HEK293 (cell line): ENCODE results near the gene MIF4GD.

Experiments
- GLIS1 ChIP-seq: fragments of 450-650 bp; formaldehyde crosslinking; IDR thresholded peaks from 2 replicates; pipeline ENCODE4 v1.5.1; 2016; ENCODE audit warnings: missing biosample characterization, missing genetic modification characterization
- KLF1 ChIP-seq: fragments of 450-650 bp; formaldehyde crosslinking; IDR thresholded peaks from 2 replicates; pipeline ENCODE4 v1.5.1; 2016; ENCODE audit warnings: missing biosample characterization, missing genetic modification characterization
- KLF16 ChIP-seq: fragments of 450-650 bp; formaldehyde crosslinking; IDR thresholded peaks from 2 replicates; pipeline ENCODE4 v1.5.1; 2017; ENCODE audit warnings: missing biosample characterization, missing genetic modification characterization
- MEIS1 ChIP-seq: sonication (generic); formaldehyde crosslinking; IDR thresholded peaks from 2 replicates; pipeline ENCODE4 v1.8.1; 2022; ENCODE audit warnings: missing genetic modification reagents, mild to moderate bottlenecking, borderline replicate concordance
- SP2 ChIP-seq: fragments of 450-650 bp; formaldehyde crosslinking; IDR thresholded peaks from 2 replicates; pipeline ENCODE4 v1.5.1; 2016; ENCODE audit warnings: missing biosample characterization, missing genetic modification characterization
- SP7 ChIP-seq: fragments of 450-650 bp; formaldehyde crosslinking; IDR thresholded peaks from 2 replicates; pipeline ENCODE4 v1.5.1; 2016; ENCODE audit warnings: missing biosample characterization, missing genetic modification characterization
- YY1 ChIP-seq: fragments of 450-650 bp; formaldehyde crosslinking; IDR thresholded peaks from 2 replicates; pipeline ENCODE4 v1.5.1; 2018; ENCODE audit warnings: missing biosample characterization, missing genetic modification characterization
- ZBTB21 ChIP-seq: fragments of 450-650 bp; formaldehyde crosslinking; IDR thresholded peaks from 2 replicates; pipeline ENCODE4 v1.5.1; 2017; ENCODE audit warnings: missing biosample characterization, missing genetic modification characterization
- ZNF121 ChIP-seq: fragments of 450-650 bp; formaldehyde crosslinking; IDR thresholded peaks from 2 replicates; pipeline ENCODE4 v1.5.1; 2016; ENCODE audit warnings: missing biosample characterization, missing genetic modification characterization
- ZNF169 ChIP-seq: fragments of 450-650 bp; formaldehyde crosslinking; IDR thresholded peaks from 2 replicates; pipeline ENCODE4 v1.5.1; 2016; ENCODE audit warnings: missing biosample characterization, missing genetic modification characterization
- ZNF350 ChIP-seq: fragments of 450-650 bp; formaldehyde crosslinking; IDR thresholded peaks from 2 replicates; pipeline ENCODE4 v1.5.0; 2017; ENCODE audit warnings: missing biosample characterization, mild to moderate bottlenecking, missing genetic modification characterization
- ZNF391 ChIP-seq: fragments of 450-650 bp; formaldehyde crosslinking; IDR thresholded peaks from 2 replicates; pipeline ENCODE4 v1.5.1; 2016; ENCODE audit warnings: low read depth, missing biosample characterization, missing genetic modification characterization, borderline replicate concordance
- ZNF514 ChIP-seq: fragments of 450-650 bp; formaldehyde crosslinking; IDR thresholded peaks from 2 replicates; pipeline ENCODE4 v1.5.1; 2016; ENCODE audit warnings: missing biosample characterization, missing genetic modification characterization
- ZNF529 ChIP-seq: fragments of 450-650 bp; formaldehyde crosslinking; IDR thresholded peaks from 2 replicates; pipeline ENCODE4 v1.5.1; 2017; ENCODE audit warnings: missing genetic modification characterization, missing biosample characterization; ENCODE audit not compliant: insufficient replicate concordance
- ZNF558 ChIP-seq: fragments of 450-650 bp; formaldehyde crosslinking; IDR thresholded peaks from 2 replicates; pipeline ENCODE4 v1.5.1; 2016; ENCODE audit warnings: missing biosample characterization, missing genetic modification characterization
- ZNF629 ChIP-seq: fragments of 450-650 bp; formaldehyde crosslinking; IDR thresholded peaks from 2 replicates; pipeline ENCODE4 v1.5.1; 2017; ENCODE audit warnings: missing biosample characterization, missing genetic modification characterization
- ZNF777 ChIP-seq: fragments of 450-650 bp; formaldehyde crosslinking; IDR thresholded peaks from 2 replicates; pipeline ENCODE4 v1.5.1; 2017; ENCODE audit warnings: missing biosample characterization, missing genetic modification characterization, borderline replicate concordance
- ZNF830 ChIP-seq: fragments of 450-650 bp; IDR thresholded peaks from 2 replicates; pipeline ENCODE4 v1.5.0; 2018; ENCODE audit warnings: missing biosample characterization, missing genetic modification characterization, low read depth, mild to moderate bottlenecking, moderate library complexity
- ZSCAN23 ChIP-seq: fragments of 450-650 bp; formaldehyde crosslinking; IDR thresholded peaks from 2 replicates; pipeline ENCODE4 v1.5.1; 2016; ENCODE audit warnings: missing biosample characterization, missing genetic modification characterization
- ZSCAN30 ChIP-seq: fragments of 450-650 bp; IDR thresholded peaks from 2 replicates; pipeline ENCODE4 v1.5.1; 2018; ENCODE audit warnings: missing biosample characterization, mild to moderate bottlenecking, missing genetic modification characterization, moderate library complexity
- TF ChIP-seq, protein P1 (sequence below): fragments of 450-650 bp; formaldehyde crosslinking; conservative IDR thresholded peaks from 2 replicates; pipeline ENCODE4 v1.5.1; 2016; ENCODE audit warnings: low read depth, missing biosample characterization, missing genetic modification characterization
- TF ChIP-seq, protein P2 (sequence below): fragments of 450-650 bp; IDR thresholded peaks from 2 replicates; pipeline ENCODE4 v1.5.1; 2018; ENCODE audit warnings: missing biosample characterization, missing genetic modification characterization
- TF ChIP-seq, protein P3 (sequence below): fragments of 450-650 bp; formaldehyde crosslinking; IDR thresholded peaks from 2 replicates; pipeline ENCODE4 v1.5.1; 2016; ENCODE audit warnings: missing biosample characterization, missing genetic modification characterization
- TF ChIP-seq, protein P4 (sequence below): fragments of 450-650 bp; formaldehyde crosslinking; IDR thresholded peaks from 2 replicates; pipeline ENCODE4 v1.5.1; 2017; ENCODE audit warnings: missing biosample characterization, mild to moderate bottlenecking, missing genetic modification characterization, moderate library complexity
- TF ChIP-seq, protein P5 (sequence below): fragments of 450-650 bp; formaldehyde crosslinking; IDR thresholded peaks from 2 replicates; pipeline ENCODE4 v1.5.1; 2016; ENCODE audit warnings: missing biosample characterization, missing genetic modification characterization
- TF ChIP-seq, protein P6 (sequence below): fragments of 450-650 bp; formaldehyde crosslinking; IDR thresholded peaks from 2 replicates; pipeline ENCODE4 v1.5.1; 2016; ENCODE audit warnings: missing biosample characterization, missing genetic modification characterization

MIF4GD gene

DNA sequence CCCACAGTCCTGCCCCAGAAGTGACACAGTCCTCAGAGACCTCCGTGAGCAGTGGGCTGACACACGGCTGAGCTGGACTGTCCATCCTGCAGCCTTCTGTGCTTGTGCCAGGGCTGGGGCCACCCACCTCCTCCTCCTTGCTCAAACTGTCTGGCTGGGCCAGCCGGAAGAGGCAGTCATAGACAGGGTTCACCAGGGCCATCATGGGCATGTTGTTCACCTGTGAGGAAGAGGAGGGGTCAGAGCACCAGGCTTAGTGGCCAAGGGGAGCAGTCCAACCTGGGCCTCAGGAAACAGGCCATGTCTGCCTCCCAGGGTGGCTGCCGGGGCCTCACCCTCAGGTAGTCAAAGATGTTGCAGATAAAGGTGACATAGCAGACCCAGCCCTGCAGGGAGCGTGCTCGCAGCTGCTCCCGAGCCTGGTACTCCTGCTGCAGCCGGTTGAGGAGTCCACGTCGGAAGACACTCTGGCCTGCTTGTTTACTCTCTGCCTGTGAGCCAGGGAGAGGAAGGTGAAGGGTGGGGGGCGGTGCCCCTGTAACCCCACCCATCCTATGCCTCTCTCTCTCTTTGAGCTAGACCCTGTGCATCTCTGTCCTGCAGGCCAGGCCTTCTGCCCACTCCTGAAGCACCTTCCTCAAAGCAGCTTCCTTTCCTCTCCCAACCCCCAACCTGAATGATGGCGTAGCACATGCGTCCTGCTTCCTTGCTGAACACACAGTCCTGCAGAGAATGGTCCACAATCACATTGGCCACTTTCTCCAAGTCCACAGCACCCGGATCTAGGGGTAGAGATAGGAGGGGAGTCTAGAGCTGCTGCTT is 3.4 kb downstream of the MIF4GD start (continued):
- TF ChIP-seq, protein P1, sequence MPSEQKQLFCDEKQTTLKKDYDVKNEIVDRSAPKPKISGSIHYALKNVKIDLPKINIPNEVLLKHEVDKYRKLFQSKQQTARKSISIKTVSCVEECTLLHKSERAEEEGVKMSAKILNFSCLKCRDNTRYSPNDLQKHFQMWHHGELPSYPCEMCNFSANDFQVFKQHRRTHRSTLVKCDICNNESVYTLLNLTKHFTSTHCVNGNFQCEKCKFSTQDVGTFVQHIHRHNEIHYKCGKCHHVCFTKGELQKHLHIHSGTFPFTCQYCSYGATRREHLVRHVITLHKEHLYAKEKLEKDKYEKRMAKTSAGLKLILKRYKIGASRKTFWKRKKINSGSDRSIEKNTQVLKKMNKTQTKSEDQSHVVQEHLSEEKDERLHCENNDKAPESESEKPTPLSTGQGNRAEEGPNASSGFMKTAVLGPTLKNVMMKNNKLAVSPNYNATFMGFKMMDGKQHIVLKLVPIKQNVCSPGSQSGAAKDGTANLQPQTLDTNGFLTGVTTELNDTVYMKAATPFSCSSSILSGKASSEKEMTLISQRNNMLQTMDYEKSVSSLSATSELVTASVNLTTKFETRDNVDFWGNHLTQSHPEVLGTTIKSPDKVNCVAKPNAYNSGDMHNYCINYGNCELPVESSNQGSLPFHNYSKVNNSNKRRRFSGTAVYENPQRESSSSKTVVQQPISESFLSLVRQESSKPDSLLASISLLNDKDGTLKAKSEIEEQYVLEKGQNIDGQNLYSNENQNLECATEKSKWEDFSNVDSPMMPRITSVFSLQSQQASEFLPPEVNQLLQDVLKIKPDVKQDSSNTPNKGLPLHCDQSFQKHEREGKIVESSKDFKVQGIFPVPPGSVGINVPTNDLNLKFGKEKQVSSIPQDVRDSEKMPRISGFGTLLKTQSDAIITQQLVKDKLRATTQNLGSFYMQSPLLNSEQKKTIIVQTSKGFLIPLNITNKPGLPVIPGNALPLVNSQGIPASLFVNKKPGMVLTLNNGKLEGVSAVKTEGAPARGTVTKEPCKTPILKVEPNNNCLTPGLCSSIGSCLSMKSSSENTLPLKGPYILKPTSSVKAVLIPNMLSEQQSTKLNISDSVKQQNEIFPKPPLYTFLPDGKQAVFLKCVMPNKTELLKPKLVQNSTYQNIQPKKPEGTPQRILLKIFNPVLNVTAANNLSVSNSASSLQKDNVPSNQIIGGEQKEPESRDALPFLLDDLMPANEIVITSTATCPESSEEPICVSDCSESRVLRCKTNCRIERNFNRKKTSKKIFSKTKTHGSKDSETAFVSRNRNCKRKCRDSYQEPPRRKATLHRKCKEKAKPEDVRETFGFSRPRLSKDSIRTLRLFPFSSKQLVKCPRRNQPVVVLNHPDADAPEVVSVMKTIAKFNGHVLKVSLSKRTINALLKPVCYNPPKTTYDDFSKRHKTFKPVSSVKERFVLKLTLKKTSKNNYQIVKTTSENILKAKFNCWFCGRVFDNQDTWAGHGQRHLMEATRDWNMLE (tag by site-specific recombination) = no peak
- peak; percentile 25 for TF ChIP-seq ZNF629 (tag by site-specific recombination)
- TF ChIP-seq SP7 (tag by site-specific recombination) = 0 out of 2 replicates have a peak, but pooled peaks have one; percentile 9
- no peak for TF ChIP-seq YY1 (tag by site-specific recombination)
- TF ChIP-seq, protein P2, sequence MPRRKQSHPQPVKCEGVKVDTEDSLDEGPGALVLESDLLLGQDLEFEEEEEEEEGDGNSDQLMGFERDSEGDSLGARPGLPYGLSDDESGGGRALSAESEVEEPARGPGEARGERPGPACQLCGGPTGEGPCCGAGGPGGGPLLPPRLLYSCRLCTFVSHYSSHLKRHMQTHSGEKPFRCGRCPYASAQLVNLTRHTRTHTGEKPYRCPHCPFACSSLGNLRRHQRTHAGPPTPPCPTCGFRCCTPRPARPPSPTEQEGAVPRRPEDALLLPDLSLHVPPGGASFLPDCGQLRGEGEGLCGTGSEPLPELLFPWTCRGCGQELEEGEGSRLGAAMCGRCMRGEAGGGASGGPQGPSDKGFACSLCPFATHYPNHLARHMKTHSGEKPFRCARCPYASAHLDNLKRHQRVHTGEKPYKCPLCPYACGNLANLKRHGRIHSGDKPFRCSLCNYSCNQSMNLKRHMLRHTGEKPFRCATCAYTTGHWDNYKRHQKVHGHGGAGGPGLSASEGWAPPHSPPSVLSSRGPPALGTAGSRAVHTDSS (tag by site-specific recombination) = peak; percentile 38; the same call in 1 of the 2 replicates
- TF ChIP-seq, protein P3, sequence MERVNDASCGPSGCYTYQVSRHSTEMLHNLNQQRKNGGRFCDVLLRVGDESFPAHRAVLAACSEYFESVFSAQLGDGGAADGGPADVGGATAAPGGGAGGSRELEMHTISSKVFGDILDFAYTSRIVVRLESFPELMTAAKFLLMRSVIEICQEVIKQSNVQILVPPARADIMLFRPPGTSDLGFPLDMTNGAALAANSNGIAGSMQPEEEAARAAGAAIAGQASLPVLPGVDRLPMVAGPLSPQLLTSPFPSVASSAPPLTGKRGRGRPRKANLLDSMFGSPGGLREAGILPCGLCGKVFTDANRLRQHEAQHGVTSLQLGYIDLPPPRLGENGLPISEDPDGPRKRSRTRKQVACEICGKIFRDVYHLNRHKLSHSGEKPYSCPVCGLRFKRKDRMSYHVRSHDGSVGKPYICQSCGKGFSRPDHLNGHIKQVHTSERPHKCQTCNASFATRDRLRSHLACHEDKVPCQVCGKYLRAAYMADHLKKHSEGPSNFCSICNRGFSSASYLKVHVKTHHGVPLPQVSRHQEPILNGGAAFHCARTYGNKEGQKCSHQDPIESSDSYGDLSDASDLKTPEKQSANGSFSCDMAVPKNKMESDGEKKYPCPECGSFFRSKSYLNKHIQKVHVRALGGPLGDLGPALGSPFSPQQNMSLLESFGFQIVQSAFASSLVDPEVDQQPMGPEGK (tag by site-specific recombination) = peak; percentile 40; the same call in 1 of the 2 replicates
- TF ChIP-seq ZNF529 (tag by site-specific recombination) = no peak
- no peak; the same call in 1 of the 2 replicates for TF ChIP-seq SP2 (tag by site-specific recombination)
- TF ChIP-seq ZSCAN30 (tag by site-specific recombination) = no peak
- TF ChIP-seq, protein P4, sequence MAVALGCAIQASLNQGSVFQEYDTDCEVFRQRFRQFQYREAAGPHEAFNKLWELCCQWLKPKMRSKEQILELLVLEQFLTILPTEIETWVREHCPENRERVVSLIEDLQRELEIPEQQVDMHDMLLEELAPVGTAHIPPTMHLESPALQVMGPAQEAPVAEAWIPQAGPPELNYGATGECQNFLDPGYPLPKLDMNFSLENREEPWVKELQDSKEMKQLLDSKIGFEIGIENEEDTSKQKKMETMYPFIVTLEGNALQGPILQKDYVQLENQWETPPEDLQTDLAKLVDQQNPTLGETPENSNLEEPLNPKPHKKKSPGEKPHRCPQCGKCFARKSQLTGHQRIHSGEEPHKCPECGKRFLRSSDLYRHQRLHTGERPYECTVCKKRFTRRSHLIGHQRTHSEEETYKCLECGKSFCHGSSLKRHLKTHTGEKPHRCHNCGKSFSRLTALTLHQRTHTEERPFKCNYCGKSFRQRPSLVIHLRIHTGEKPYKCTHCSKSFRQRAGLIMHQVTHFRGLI (tag by site-specific recombination) = no peak
- no peak for TF ChIP-seq ZNF391
- peak; percentile 79 for TF ChIP-seq GLIS1 (tag by site-specific recombination)
- TF ChIP-seq, protein P5, sequence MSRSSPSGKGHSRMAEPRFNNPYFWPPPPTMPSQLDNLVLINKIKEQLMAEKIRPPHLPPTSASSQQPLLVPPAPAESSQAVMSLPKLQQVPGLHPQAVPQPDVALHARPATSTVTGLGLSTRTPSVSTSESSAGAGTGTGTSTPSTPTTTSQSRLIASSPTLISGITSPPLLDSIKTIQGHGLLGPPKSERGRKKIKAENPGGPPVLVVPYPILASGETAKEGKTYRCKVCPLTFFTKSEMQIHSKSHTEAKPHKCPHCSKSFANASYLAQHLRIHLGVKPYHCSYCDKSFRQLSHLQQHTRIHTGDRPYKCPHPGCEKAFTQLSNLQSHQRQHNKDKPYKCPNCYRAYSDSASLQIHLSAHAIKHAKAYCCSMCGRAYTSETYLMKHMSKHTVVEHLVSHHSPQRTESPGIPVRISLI (tag by site-specific recombination) = no peak
- TF ChIP-seq KLF16 (tag by site-specific recombination) = no peak
- no peak for TF ChIP-seq ZNF350
- no peak for TF ChIP-seq ZBTB21 (tag by site-specific recombination)
- no peak for TF ChIP-seq ZNF169 (tag by site-specific recombination)
- no peak for TF ChIP-seq ZNF121 (tag by site-specific recombination)
- TF ChIP-seq MEIS1 = no peak
- no peak for TF ChIP-seq ZNF777
- peak; percentile 90 for TF ChIP-seq KLF1 (tag by site-specific recombination)
- TF ChIP-seq ZNF558 = no peak
- TF ChIP-seq, protein P6, sequence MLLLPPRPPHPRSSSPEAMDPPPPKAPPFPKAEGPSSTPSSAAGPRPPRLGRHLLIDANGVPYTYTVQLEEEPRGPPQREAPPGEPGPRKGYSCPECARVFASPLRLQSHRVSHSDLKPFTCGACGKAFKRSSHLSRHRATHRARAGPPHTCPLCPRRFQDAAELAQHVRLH (tag by site-specific recombination) = no peak
- no peak for TF ChIP-seq ZNF514 (tag by site-specific recombination)
- no peak for TF ChIP-seq ZSCAN23
- no peak for TF ChIP-seq ZNF830
